ENCODE data around the gene XPNPEP2. TPM values are rescaled to one million over a fixed set of nuclear protein-coding genes. Genes with fewer than 3 reads are reported as not detected.

The XPNPEP2 gene
- polyA plus RNA-seq, 3 donors = 0.19 TPM; not detected in 2

DNA sequence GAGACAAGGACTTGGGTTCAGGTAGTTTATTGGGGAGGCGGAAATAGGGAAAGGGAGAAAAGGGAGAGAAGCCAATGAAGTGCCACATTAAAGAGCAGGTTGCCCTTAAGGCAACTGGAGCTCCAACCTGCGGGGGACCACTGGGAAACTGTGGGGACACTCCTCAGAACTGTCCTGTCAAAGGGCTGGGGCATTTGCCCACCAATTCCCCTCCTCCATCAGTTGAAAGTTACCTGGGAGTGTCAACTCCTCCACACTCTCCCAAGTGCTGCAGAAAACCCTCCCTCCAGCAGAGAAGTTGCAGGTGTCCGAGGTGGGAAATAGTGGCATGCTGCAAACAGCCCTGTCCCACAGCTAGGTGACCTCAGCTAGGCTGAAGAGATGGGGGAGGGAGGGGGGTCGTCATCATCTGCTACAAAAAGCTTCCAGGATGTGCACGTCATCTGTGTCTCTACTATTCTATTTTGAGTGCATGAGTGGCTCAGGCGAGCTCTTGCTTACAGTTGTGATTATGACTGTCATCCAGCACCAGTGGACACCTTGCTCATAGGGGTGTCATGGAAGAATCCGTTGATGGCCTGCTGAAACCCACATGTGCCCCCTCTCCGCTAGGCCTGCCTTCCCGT lies 41.5 kb upstream of the XPNPEP2 start:
- Histone ChIP-seq H3K36me3 (replicated peaks in 1 of 2; ENCODE audit: control insufficient read depth in 1 of 2, insufficient read depth in 2 of 2, low read length in 2 of 2) (no peaks in the 10 kb centered on the region), H3K9ac (ENCODE audit: insufficient read depth, low read length, poor library complexity, severe bottlenecking) (no peak overlapping the region), H2AFZ (ENCODE audit: insufficient read depth, low read depth, low read length, poor library complexity, severe bottlenecking) (no peak overlapping the region), H3K4me2 (replicated peaks; ENCODE audit: extremely low read depth, low read length, poor library complexity, severe bottlenecking) (no peak overlapping the region), H4K20me1 (ENCODE audit: insufficient read depth, low read length) (no peaks in the 10 kb centered on the region), H3K9me3 (replicated peaks in 1 of 2; ENCODE audit: control insufficient read depth in 1 of 2, insufficient read depth in 1 of 2, low read length in 2 of 2) (no peaks in the 10 kb centered on the region), H3K27me3 (ENCODE audit: control insufficient read depth in 2 of 2, insufficient read depth in 2 of 2, low read length in 2 of 2) (no peaks in the 10 kb centered on the region), H3K79me2 (ENCODE audit: insufficient read depth, low read length) (no peaks in the 10 kb centered on the region), H3K4me1 (ENCODE audit: control insufficient read depth in 1 of 2, insufficient read depth in 2 of 2, low read length in 2 of 2) (no peaks in the 10 kb centered on the region), H3K27ac (ENCODE audit: low read depth in 1 of 2, low read length in 2 of 2) (no peak overlapping the region), H3K4me3 (replicated peaks in 1 of 3; ENCODE audit: low read depth in 2 of 3, low read length in 3 of 3) (no peak overlapping the region)
- Mint-ChIP-seq H3K36me3 (no peaks in the 10 kb centered on the region), H3K9me3 (peaks cover 0 to 2% (median 0%) of the 10 kb centered on the region in 7 donors), H3K27me3 (ENCODE audit: low read depth in 3 of 3) (peaks cover 0 to 4% (median 1%) of the 10 kb centered on the region in 3 donors), H3K4me3 (no peak overlapping the region), H3K4me1 (peaks cover 4% of the 10 kb centered on the region), H3K27ac (peak overlapping the region in 1 of 7 donors; percentile 4)
- no peak for DNase-seq
- WGBS (ENCODE audit: insufficient coverage) = no CpG with 5 or more reads among the region's 9 CpGs
- intact Hi-C loops (cut with micrococcal nuclease) = no loop called here
- TF ChIP-seq CTCF (IDR thresholded peaks at IDR 0.05) = no peak

DNA sequence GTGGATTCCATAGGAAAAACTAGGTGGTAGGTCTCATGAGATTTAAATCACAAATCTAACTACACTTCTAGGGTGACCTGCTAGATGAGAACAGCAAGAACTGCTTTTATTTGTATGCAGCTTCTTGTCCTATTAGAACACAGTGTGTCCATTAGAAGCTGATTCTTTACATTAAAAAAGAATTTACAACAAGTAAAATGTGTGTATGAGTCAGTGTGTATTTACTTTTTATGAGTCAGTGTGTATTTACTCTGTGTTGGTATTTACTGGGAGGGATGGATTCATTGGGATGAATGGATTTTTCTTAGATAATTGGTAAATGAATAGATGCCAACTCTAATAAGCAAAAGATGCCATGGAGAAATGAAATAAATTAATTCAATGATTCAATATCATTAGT lies 40.6 kb upstream of the XPNPEP2 start:
- no peak overlapping the region for H3K27ac Mint-ChIP-seq
- DNase-seq = no peak
- no peak overlapping the region for H3K27ac ChIP-seq (ENCODE audit: low read depth in 1 of 2, low read length in 2 of 2)
- H3K4me2 ChIP-seq (replicated peaks; ENCODE audit: extremely low read depth, low read length, poor library complexity, severe bottlenecking) = no peak overlapping the region
- no peaks in the 10 kb centered on the region for H3K36me3 Mint-ChIP-seq
- peaks cover 0 to 2% (median 0%) of the 10 kb centered on the region in 7 donors for H3K9me3 Mint-ChIP-seq
- H3K4me3 Mint-ChIP-seq = no peak overlapping the region
- no peak for TF ChIP-seq CTCF (IDR thresholded peaks at IDR 0.05)
- H3K4me1 ChIP-seq (ENCODE audit: control insufficient read depth in 1 of 2, insufficient read depth in 2 of 2, low read length in 2 of 2) = no peaks in the 10 kb centered on the region
- H3K4me1 Mint-ChIP-seq = peaks cover 3% of the 10 kb centered on the region
- intact Hi-C loops (cut with micrococcal nuclease) = no loop called here
- H3K9me3 ChIP-seq (replicated peaks in 1 of 2; ENCODE audit: control insufficient read depth in 1 of 2, insufficient read depth in 1 of 2, low read length in 2 of 2) = no peaks in the 10 kb centered on the region
- H3K4me3 ChIP-seq (replicated peaks in 1 of 3; ENCODE audit: low read depth in 2 of 3, low read length in 3 of 3) = no peak overlapping the region
- H3K27me3 Mint-ChIP-seq (ENCODE audit: low read depth in 3 of 3) = peaks cover 0 to 4% (median 1%) of the 10 kb centered on the region in 3 donors
- no peaks in the 10 kb centered on the region for H4K20me1 ChIP-seq (ENCODE audit: insufficient read depth, low read length)
- H2AFZ ChIP-seq (ENCODE audit: insufficient read depth, low read depth, low read length, poor library complexity, severe bottlenecking) = no peak overlapping the region
- no peaks in the 10 kb centered on the region for H3K36me3 ChIP-seq (replicated peaks in 1 of 2; ENCODE audit: control insufficient read depth in 1 of 2, insufficient read depth in 2 of 2, low read length in 2 of 2)
- H3K9ac ChIP-seq (ENCODE audit: insufficient read depth, low read length, poor library complexity, severe bottlenecking) = no peak overlapping the region
- H3K79me2 ChIP-seq (ENCODE audit: insufficient read depth, low read length) = no peaks in the 10 kb centered on the region
- no peaks in the 10 kb centered on the region for H3K27me3 ChIP-seq (ENCODE audit: control insufficient read depth in 2 of 2, insufficient read depth in 2 of 2, low read length in 2 of 2)
